ENCODE results near the gene SEMA7A. TPM values are rescaled to one million over a fixed set of nuclear protein-coding genes. Genes with fewer than 3 reads are reported as not detected.

Gene SEMA7A
- total RNA-seq, 2 donors from 2014 or later: 1.2 to 4.9 TPM

GRCh38 chr15:74386496-74387140 is 47.1 kb downstream of the SEMA7A start:
- TF ChIP-seq CTCF (IDR thresholded peaks at IDR 0.05): no peak
- no peak for DNase-seq (ENCODE audit: low spot score)
- no peaks in the 10 kb centered on the region for H3K36me3 ChIP-seq
- ATAC-seq (ENCODE audit: insufficient number of reproducible peaks, low FRiP score, low read depth): no peak
- peaks cover 0 to 3% of the 10 kb centered on the region in 2 donors for H3K4me1 ChIP-seq (ENCODE audit: control insufficient read depth in 1 of 2, low read depth in 2 of 2)
- H3K27ac ChIP-seq: no peak overlapping the region
- H3K27me3 ChIP-seq (replicated peaks; ENCODE audit: insufficient read depth): no peaks in the 10 kb centered on the region
- H3K4me3 ChIP-seq: no peak overlapping the region
- H3K9me3 ChIP-seq: no peaks in the 10 kb centered on the region

GRCh38 chr15:74385733-74386132 is 48.0 kb downstream of the SEMA7A start:
- no peak overlapping the region for H3K27ac ChIP-seq
- ATAC-seq (ENCODE audit: insufficient number of reproducible peaks, low FRiP score, low read depth) (no peak), DNase-seq (ENCODE audit: low spot score) (no peak)
- TF ChIP-seq CTCF (IDR thresholded peaks at IDR 0.05): no peak
- H3K4me3 ChIP-seq: no peak overlapping the region
- H3K27me3 ChIP-seq (replicated peaks; ENCODE audit: insufficient read depth): no peaks in the 10 kb centered on the region
- H3K36me3 ChIP-seq: no peaks in the 10 kb centered on the region
- H3K9me3 ChIP-seq: no peaks in the 10 kb centered on the region
- H3K4me1 ChIP-seq (ENCODE audit: control insufficient read depth in 1 of 2, low read depth in 2 of 2): peaks cover 0 to 3% of the 10 kb centered on the region in 2 donors

GRCh38 chr15:74384881-74385643 is 48.7 kb downstream of the SEMA7A start:
- Histone ChIP-seq H3K27ac (no peak overlapping the region), H3K4me3 (no peak overlapping the region), H3K9me3 (no peaks in the 10 kb centered on the region), H3K4me1 (ENCODE audit: control insufficient read depth in 1 of 2, low read depth in 2 of 2) (peaks cover 0 to 3% of the 10 kb centered on the region in 2 donors), H3K27me3 (replicated peaks; ENCODE audit: insufficient read depth) (no peaks in the 10 kb centered on the region), H3K36me3 (no peaks in the 10 kb centered on the region)
- TF ChIP-seq CTCF (IDR thresholded peaks at IDR 0.05): no peak
- ATAC-seq (ENCODE audit: insufficient number of reproducible peaks, low FRiP score, low read depth): no peak
- DNase-seq (ENCODE audit: low spot score): no peak

GRCh38 chr15:74384566-74384880 is 49.2 kb downstream of the SEMA7A start:
- Histone ChIP-seq H3K27ac (no peak overlapping the region), H3K36me3 (no peaks in the 10 kb centered on the region)
- no peak for TF ChIP-seq CTCF (IDR thresholded peaks at IDR 0.05)

GRCh38 chr15:74383695-74384565 is 49.8 kb downstream of the SEMA7A start:
- no peak for ATAC-seq (ENCODE audit: insufficient number of reproducible peaks, low FRiP score, low read depth)
- no peak overlapping the region for H3K4me3 ChIP-seq
- no peaks in the 10 kb centered on the region for H3K9me3 ChIP-seq
- peaks cover 0 to 3% of the 10 kb centered on the region in 2 donors for H3K4me1 ChIP-seq (ENCODE audit: control insufficient read depth in 1 of 2, low read depth in 2 of 2)
- no peaks in the 10 kb centered on the region for H3K27me3 ChIP-seq (replicated peaks; ENCODE audit: insufficient read depth)
- no peak for DNase-seq (ENCODE audit: low spot score)
- no peaks in the 10 kb centered on the region for H3K36me3 ChIP-seq
- no peak for TF ChIP-seq CTCF (IDR thresholded peaks at IDR 0.05)
- H3K27ac ChIP-seq: no peak overlapping the region

More at GRCh38 chr15:74384566-74384880, 49.2 kb downstream of the SEMA7A start:
- Histone ChIP-seq H3K4me1 (ENCODE audit: control insufficient read depth in 1 of 2, low read depth in 2 of 2) (peaks cover 0 to 3% of the 10 kb centered on the region in 2 donors), H3K27me3 (replicated peaks; ENCODE audit: insufficient read depth) (no peaks in the 10 kb centered on the region), H3K9me3 (no peaks in the 10 kb centered on the region), H3K4me3 (no peak overlapping the region)
- no peak for ATAC-seq (ENCODE audit: insufficient number of reproducible peaks, low FRiP score, low read depth)
- no peak for DNase-seq (ENCODE audit: low spot score)
